Keratinocyte (primary cell): ENCODE measurements around the gene TWF2.

Experiments used
- CTCF ChIP-seq, 3 experiments: IDR thresholded peaks in 1 of 3; conservative IDR thresholded peaks in 1 of 3; optimal IDR thresholded peaks in 1 of 3; 2 replicates in 2 of 3; 3 replicates in 1 of 3; pipeline versions ENCODE3 to v1.5.1; 2011; ENCODE audit warnings: low read length in 3 of 3, mild to moderate bottlenecking in 3 of 3, moderate library complexity in 2 of 3, control low read depth in 1 of 3, inconsistent platforms in 1 of 3; ENCODE audit not compliant: insufficient read depth in 2 of 3; ENCODE audit errors: extremely low read depth in 1 of 3
- EZH2 ChIP-seq: IDR thresholded peaks from one replicate; pipeline ENCODE4 v1.6.1; 2012; ENCODE audit warnings: inconsistent platforms, mild to moderate bottlenecking, low read length, moderate library complexity

GRCh38 chr3:52188556-52188955 is 50.4 kb downstream of the TWF2 start:
- no peak for TF ChIP-seq EZH2
- no peak for TF ChIP-seq CTCF (optimal IDR thresholded peaks at IDR 0.05 in 1 of 3, IDR thresholded peaks at IDR 0.05 in 1 of 3, conservative IDR thresholded peaks at IDR 0.05 in 1 of 3; ENCODE audit: extremely low read depth in 1 of 3, insufficient read depth in 2 of 3, low read length in 3 of 3)
